H9 (cell line): ENCODE results near the gene PPP2R5E. TPM values are rescaled to one million over a fixed set of nuclear protein-coding genes. Genes with fewer than 3 reads are reported as not detected.
A peak's percentile ranks its signal among the peaks of the same experiment; 100 is the strongest.

Source experiments
- DNase-seq: peaks from one replicate; pipeline ENCODE4 v3.0.0-alpha.2; 2017
- H2AFZ ChIP-seq: one replicate; pipeline ENCODE4 v1.6.1; 2013; ENCODE audit warnings: mild to moderate bottlenecking, low read length, control low read depth, moderate library complexity
- H2AK5ac ChIP-seq: 2 replicates; pipeline ENCODE4 v1.6.1; 2013; ENCODE audit warnings: low read length, control low read depth, mixed read lengths; ENCODE audit not compliant: insufficient read length
- H2BK120ac ChIP-seq: one replicate; pipeline ENCODE4 v1.6.1; 2013; ENCODE audit warnings: low read depth, mild to moderate bottlenecking, low read length, control low read depth, inconsistent platforms; ENCODE audit not compliant: poor library complexity, severe bottlenecking
- H2BK12ac ChIP-seq: 2 replicates; pipeline ENCODE4 v1.6.1; 2013; ENCODE audit warnings: low read length, control low read depth, mixed read lengths, low read depth; ENCODE audit not compliant: insufficient read length
- H2BK15ac ChIP-seq: 2 replicates; pipeline ENCODE4 v1.6.1; 2013; ENCODE audit warnings: low read depth, low read length, control low read depth
- H2BK20ac ChIP-seq: one replicate; pipeline ENCODE4 v1.6.1; 2013; ENCODE audit warnings: low read depth, mild to moderate bottlenecking, low read length, control low read depth, inconsistent platforms; ENCODE audit not compliant: poor library complexity, severe bottlenecking
- H2BK5ac ChIP-seq: 2 replicates; pipeline ENCODE4 v1.6.1; 2013; ENCODE audit warnings: low read length, control low read depth, mixed read lengths; ENCODE audit not compliant: insufficient read length
- H3K14ac ChIP-seq: 2 replicates; pipeline ENCODE4 v1.6.1; 2013; ENCODE audit warnings: low read length, control low read depth; ENCODE audit not compliant: insufficient read depth
- H3K18ac ChIP-seq: 2 replicates; pipeline ENCODE4 v1.6.1; 2013; ENCODE audit warnings: low read depth, mild to moderate bottlenecking, mixed read lengths, low read length, control low read depth; ENCODE audit not compliant: insufficient read length
- H3K23ac ChIP-seq: 2 replicates; pipeline ENCODE4 v1.6.1; 2013; ENCODE audit warnings: low read length, control low read depth, mixed read lengths, low read depth; ENCODE audit not compliant: insufficient read length
- H3K23me2 ChIP-seq: 2 replicates; pipeline ENCODE4 v1.6.1; 2013; ENCODE audit warnings: low read depth, mild to moderate bottlenecking, mixed read lengths, low read length, control low read depth; ENCODE audit not compliant: insufficient read length, poor library complexity, severe bottlenecking
- H3K27ac ChIP-seq: 2 replicates; pipeline ENCODE4 v1.5.1; 2013; ENCODE audit warnings: low read length, control low read depth, mixed read lengths, low read depth; ENCODE audit not compliant: insufficient read length
- H3K27me3 ChIP-seq: 2 replicates; pipeline ENCODE4 v1.6.1; 2013; ENCODE audit warnings: low read length, control low read depth, inconsistent platforms; ENCODE audit not compliant: insufficient read depth
- H3K4ac ChIP-seq: 2 replicates; pipeline ENCODE4 v1.6.1; 2013; ENCODE audit warnings: low read depth, mild to moderate bottlenecking, control low read depth, inconsistent platforms, low read length, moderate library complexity
- H3K4me1 ChIP-seq: 2 replicates; pipeline ENCODE4 v1.6.1; 2013; ENCODE audit warnings: low read length, control low read depth, inconsistent platforms; ENCODE audit not compliant: insufficient read depth
- H3K4me2 ChIP-seq: 2 replicates; pipeline ENCODE4 v1.6.1; 2013; ENCODE audit warnings: low read length, control low read depth, mixed read lengths; ENCODE audit not compliant: insufficient read length, insufficient read depth
- H3K56ac ChIP-seq: 2 replicates; pipeline ENCODE4 v1.6.1; 2013; ENCODE audit warnings: low read depth, mild to moderate bottlenecking, mixed read lengths, low read length, control low read depth; ENCODE audit not compliant: insufficient read length
- H3K79me1 ChIP-seq: 2 replicates; pipeline ENCODE4 v1.6.1; 2013; ENCODE audit warnings: low read depth, mild to moderate bottlenecking, moderate library complexity, low read length, control low read depth, inconsistent platforms; ENCODE audit not compliant: insufficient read depth, poor library complexity, severe bottlenecking
- H3K79me2 ChIP-seq: 2 replicates; pipeline ENCODE4 v1.6.1; 2013; ENCODE audit warnings: low read length, control low read depth, inconsistent platforms; ENCODE audit not compliant: insufficient read depth
- H3K9ac ChIP-seq: 2 replicates; pipeline ENCODE4 v1.6.1; 2013; ENCODE audit warnings: low read length, control low read depth, mixed read lengths; ENCODE audit not compliant: insufficient read length; ENCODE audit errors: extremely low read depth
- H3K9me3 ChIP-seq: one replicate; pipeline ENCODE4 v1.6.1; 2013; ENCODE audit warnings: low read depth, low read length, inconsistent platforms; ENCODE audit not compliant: control insufficient read depth
- H3T11ph ChIP-seq: one replicate; pipeline ENCODE4 v1.6.1; 2013; ENCODE audit warnings: mild to moderate bottlenecking, low read length, control low read depth, inconsistent platforms
- H4K20me1 ChIP-seq: one replicate; pipeline ENCODE4 v1.6.1; 2013; ENCODE audit not compliant: control insufficient read depth, insufficient read length, insufficient read depth
- H4K5ac ChIP-seq: 2 replicates; pipeline ENCODE4 v1.6.1; 2013; ENCODE audit warnings: low read depth, mild to moderate bottlenecking, mixed read lengths, low read length, control low read depth; ENCODE audit not compliant: insufficient read length
- H4K8ac ChIP-seq: replicated peaks from 2 replicates; pipeline ENCODE4 v1.6.1; 2013; ENCODE audit warnings: low read length, control low read depth, mixed read lengths, low read depth; ENCODE audit not compliant: insufficient read length
- H4K91ac ChIP-seq: 2 replicates; pipeline ENCODE4 v1.6.1; 2013; ENCODE audit warnings: low read depth, mild to moderate bottlenecking, moderate library complexity, mixed read lengths, low read length, control low read depth; ENCODE audit not compliant: insufficient read length
- H3K27ac Mint-ChIP-seq, 3 experiments: 2 replicates in 2 of 3; 3 replicates in 1 of 3; pipeline ENCODE4 v1.8.0; 2020 to 2021; ENCODE audit warnings: mixed read lengths in 3 of 3, mild to moderate bottlenecking in 1 of 3, moderate library complexity in 1 of 3
- H3K27me3 Mint-ChIP-seq: 2 replicates; pipeline ENCODE4 v1.8.0; 2021; ENCODE audit warnings: low read depth, mild to moderate bottlenecking, moderate library complexity, mixed read lengths
- H3K36me3 Mint-ChIP-seq, 3 experiments: 2 replicates in 2 of 3; 3 replicates in 1 of 3; pipeline ENCODE4 v1.8.0; 2020 to 2021; ENCODE audit warnings: low read depth in 3 of 3, mixed read lengths in 3 of 3; ENCODE audit not compliant: insufficient read depth in 1 of 3
- H3K4me1 Mint-ChIP-seq, 2 experiments: 2 replicates each; pipeline ENCODE4 v1.8.0; 2020; ENCODE audit warnings: mixed read lengths in 2 of 2
- H3K4me3 Mint-ChIP-seq, 2 experiments: 2 replicates in 1 of 2; 3 replicates in 1 of 2; pipeline ENCODE4 v1.8.0; 2020 to 2021; ENCODE audit warnings: mild to moderate bottlenecking in 2 of 2, mixed read lengths in 2 of 2, moderate library complexity in 1 of 2
- H3K9me3 Mint-ChIP-seq, 2 experiments: 2 replicates in 1 of 2; 3 replicates in 1 of 2; pipeline ENCODE4 v1.8.0; 2020; ENCODE audit warnings: mild to moderate bottlenecking in 2 of 2, mixed read lengths in 2 of 2, moderate library complexity in 1 of 2
- WGBS: extraction: QIAGEN DNeasy Blood & Tissue Kit; methylation state at CpG from one replicate; pipeline ENCODE4 v1.1.7; 2013; ENCODE audit warnings: missing lambda C conversion rate, low lambda C conversion rate, mixed read lengths; ENCODE audit not compliant: insufficient read length; ENCODE audit errors: extremely low coverage; 5-methylcytosine and 5-hydroxymethylcytosine counted together
- total RNA-seq: library from RNA; stranded (reverse); gene quantifications from 2 replicates; pipeline ENCODE4 v1.2.1, GENCODE V29; 2021
- TF ChIP-seq, protein P1 (sequence below): fragments of 200-600 bp; sonication (generic); conservative IDR thresholded peaks from 3 replicates; pipeline ENCODE4 v1.8.0; 2021; ENCODE audit warnings: antibody characterized with exemption, mild to moderate bottlenecking

Gene PPP2R5E
- total RNA-seq, 1 experiment from 2014 or later: 65.8 TPM

DNA sequence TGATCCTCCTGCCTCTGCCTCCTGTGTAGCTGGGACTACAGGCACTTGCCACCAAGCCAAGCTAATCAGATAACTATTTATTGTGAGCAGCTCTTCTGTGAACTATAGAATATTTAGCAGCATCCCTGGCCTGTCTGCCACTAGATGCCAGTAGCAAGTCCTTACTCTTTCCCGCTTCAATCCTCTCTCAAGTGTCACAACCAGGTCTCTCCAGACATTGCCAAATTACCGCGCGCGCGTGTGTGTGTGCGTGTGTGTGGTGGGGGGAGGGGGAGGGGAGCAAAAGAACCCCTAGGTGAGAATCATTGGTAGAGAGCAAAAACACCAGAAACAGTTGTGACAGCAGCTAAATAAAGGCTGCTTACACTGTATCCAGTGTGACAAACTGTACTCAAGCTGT is 49.9 kb downstream of the PPP2R5E start:
- Histone ChIP-seq H4K20me1 (no peaks in the 10 kb centered on the region), H4K5ac (no peak overlapping the region)

More for the DNA sequence above, 49.9 kb downstream of the PPP2R5E start:
- Histone ChIP-seq H2BK15ac (no peak overlapping the region), H2BK20ac (no peak overlapping the region), H3K23ac (no peak overlapping the region), H3K4me2 (no peak overlapping the region), H3K4me1 (no peaks in the 10 kb centered on the region), H3K23me2 (no peaks in the 10 kb centered on the region), H3K14ac (no peak overlapping the region), H3K4ac (no peak overlapping the region), H2BK120ac (no peak overlapping the region), H3K27me3 (no peaks in the 10 kb centered on the region), H4K91ac (no peak overlapping the region), H3T11ph (no peak overlapping the region), H2BK12ac (no peak overlapping the region), H2AFZ (no peak overlapping the region), H2AK5ac (no peak overlapping the region), H3K79me1 (peaks cover 7% of the 10 kb centered on the region), H3K27ac (no peak overlapping the region), H3K9me3 (no peaks in the 10 kb centered on the region), H3K9ac (no peak overlapping the region), H3K79me2 (peaks cover 5% of the 10 kb centered on the region; the same call in 1 of the 2 replicates), H4K8ac (no peak overlapping the region), H3K56ac (no peak overlapping the region), H2BK5ac (no peak overlapping the region), H3K18ac (no peak overlapping the region)
- TF ChIP-seq, protein P1, sequence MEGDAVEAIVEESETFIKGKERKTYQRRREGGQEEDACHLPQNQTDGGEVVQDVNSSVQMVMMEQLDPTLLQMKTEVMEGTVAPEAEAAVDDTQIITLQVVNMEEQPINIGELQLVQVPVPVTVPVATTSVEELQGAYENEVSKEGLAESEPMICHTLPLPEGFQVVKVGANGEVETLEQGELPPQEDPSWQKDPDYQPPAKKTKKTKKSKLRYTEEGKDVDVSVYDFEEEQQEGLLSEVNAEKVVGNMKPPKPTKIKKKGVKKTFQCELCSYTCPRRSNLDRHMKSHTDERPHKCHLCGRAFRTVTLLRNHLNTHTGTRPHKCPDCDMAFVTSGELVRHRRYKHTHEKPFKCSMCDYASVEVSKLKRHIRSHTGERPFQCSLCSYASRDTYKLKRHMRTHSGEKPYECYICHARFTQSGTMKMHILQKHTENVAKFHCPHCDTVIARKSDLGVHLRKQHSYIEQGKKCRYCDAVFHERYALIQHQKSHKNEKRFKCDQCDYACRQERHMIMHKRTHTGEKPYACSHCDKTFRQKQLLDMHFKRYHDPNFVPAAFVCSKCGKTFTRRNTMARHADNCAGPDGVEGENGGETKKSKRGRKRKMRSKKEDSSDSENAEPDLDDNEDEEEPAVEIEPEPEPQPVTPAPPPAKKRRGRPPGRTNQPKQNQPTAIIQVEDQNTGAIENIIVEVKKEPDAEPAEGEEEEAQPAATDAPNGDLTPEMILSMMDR: peak; percentile 33; the same call in 2 of the 3 replicates
- H3K36me3 Mint-ChIP-seq: no peaks in the 10 kb centered on the region
- no peaks in the 10 kb centered on the region for H3K9me3 Mint-ChIP-seq
- peaks cover 27 to 29% of the 10 kb centered on the region in 2 experiments for H3K4me1 Mint-ChIP-seq
- no peaks in the 10 kb centered on the region for H3K27me3 Mint-ChIP-seq
- no peak overlapping the region for H3K4me3 Mint-ChIP-seq
- WGBS: no CpG with 5 or more reads among the region's 7 CpGs
- peak overlapping the region in 2 of 3 experiments; percentile 27 to 82; a peak in 2 of 7 replicates for H3K27ac Mint-ChIP-seq
- DNase-seq: no peak
